MM.1S (cell line): ENCODE data around the gene STX12.

Source experiments
- DNase-seq: peaks from one replicate; pipeline ENCODE4 v3.0.0-alpha.2; 2015
- H2AFZ ChIP-seq: fragments of 300-600 bp; sonication (generic); 2 replicates; pipeline ENCODE4 v1.6.0; 2016; ENCODE audit warnings: antibody characterized with exemption, low read length
- H3F3A ChIP-seq: fragments of 300-600 bp; sonication (generic); 2 replicates; pipeline ENCODE4 v1.6.1; 2016; ENCODE audit warnings: mild to moderate bottlenecking, antibody characterized with exemption, low read length, moderate library complexity, mixed read lengths; ENCODE audit not compliant: insufficient read depth
- H3K27ac ChIP-seq: fragments of 300-600 bp; sonication (generic); 2 replicates; pipeline ENCODE4 v1.5.1; 2016; ENCODE audit warnings: mild to moderate bottlenecking, low read length
- H3K27me3 ChIP-seq: fragments of 300-600 bp; sonication (generic); replicated peaks from 2 replicates; pipeline ENCODE4 v1.6.0; 2016; ENCODE audit warnings: low read length; ENCODE audit not compliant: insufficient read depth
- H3K36me3 ChIP-seq: fragments of 300-600 bp; sonication (generic); replicated peaks from 2 replicates; pipeline ENCODE4 v1.6.1; 2016; ENCODE audit warnings: mild to moderate bottlenecking, low read length, mixed read lengths; ENCODE audit not compliant: insufficient read depth
- H3K4me1 ChIP-seq: fragments of 300-600 bp; sonication (generic); 2 replicates; pipeline ENCODE4 v1.6.1; 2016; ENCODE audit warnings: low read length, mixed read lengths
- H3K4me2 ChIP-seq: fragments of 300-600 bp; sonication (generic); 2 replicates; pipeline ENCODE4 v1.6.0; 2016; ENCODE audit warnings: low read depth, low read length
- H3K4me3 ChIP-seq: fragments of 300-600 bp; sonication (generic); 2 replicates; pipeline ENCODE4 v1.5.1; 2016; ENCODE audit warnings: low read length, mixed read lengths
- H3K79me2 ChIP-seq: fragments of 300-600 bp; sonication (generic); 2 replicates; pipeline ENCODE4 v1.6.1; 2016; ENCODE audit warnings: mixed run types, low read length, mixed read lengths
- H3K9ac ChIP-seq: fragments of 300-600 bp; sonication (generic); 2 replicates; pipeline ENCODE4 v1.6.1; 2016; ENCODE audit warnings: low read length, mixed read lengths
- H3K9me2 ChIP-seq: fragments of 300-600 bp; sonication (generic); replicated peaks from 2 replicates; pipeline ENCODE4 v1.6.1; 2016; ENCODE audit warnings: mild to moderate bottlenecking, low read length, mixed read lengths; ENCODE audit not compliant: insufficient read depth
- H3K9me3 ChIP-seq: fragments of 300-600 bp; sonication (generic); replicated peaks from 2 replicates; pipeline ENCODE4 v1.6.1; 2016; ENCODE audit warnings: mild to moderate bottlenecking, low read length, mixed read lengths; ENCODE audit not compliant: insufficient read depth
- H4K20me1 ChIP-seq: fragments of 300-600 bp; sonication (generic); 2 replicates; pipeline ENCODE4 v1.6.1; 2016; ENCODE audit warnings: mild to moderate bottlenecking, low read length, moderate library complexity, mixed read lengths; ENCODE audit not compliant: insufficient read depth
- CTCF ChIP-seq: fragments of 300-600 bp; sonication (generic); IDR thresholded peaks from 2 replicates; pipeline ENCODE4 v1.5.1; 2016; ENCODE audit warnings: antibody characterized with exemption, low read length, mixed read lengths
- EZH2 ChIP-seq: fragments of 300-600 bp; sonication (generic); optimal IDR thresholded peaks from 2 replicates; pipeline ENCODE3; 2017; ENCODE audit warnings: low read depth, mild to moderate bottlenecking, antibody characterized with exemption, low read length, mixed read lengths
- EZH2phosphoT487 ChIP-seq: fragments of 300-600 bp; sonication (generic); IDR thresholded peaks from 2 replicates; pipeline ENCODE4 v1.6.1; 2018; ENCODE audit warnings: antibody characterized with exemption, low read length

STX12 gene

GRCh38 chr1:27872802-27873551 lies 100.0 kb downstream of the STX12 start:
- no peaks in the 10 kb centered on the region for H3F3A ChIP-seq
- H3K27me3 ChIP-seq: no peaks in the 10 kb centered on the region
- DNase-seq: no peak
- peak overlapping the region; percentile 100 for H3K4me2 ChIP-seq
- H3K9me2 ChIP-seq: no peaks in the 10 kb centered on the region
- H3K4me1 ChIP-seq: peaks cover 11% of the 10 kb centered on the region
- no peaks in the 10 kb centered on the region for H3K36me3 ChIP-seq
- H3K4me3 ChIP-seq: peak overlapping the region; percentile 91
- TF ChIP-seq EZH2phosphoT487: no peak
- TF ChIP-seq CTCF: no peak
- TF ChIP-seq EZH2: no peak
- H3K79me2 ChIP-seq: no peaks in the 10 kb centered on the region
- peak overlapping the region; percentile 99 for H2AFZ ChIP-seq
- H3K9me3 ChIP-seq: no peaks in the 10 kb centered on the region
- peak overlapping the region; percentile 66 for H3K9ac ChIP-seq
- no peak overlapping the region for H3K27ac ChIP-seq
- H4K20me1 ChIP-seq: no peaks in the 10 kb centered on the region

GRCh38 chr1:27873671-27874384 lies 100.8 kb downstream of the STX12 start:
- Histone ChIP-seq H2AFZ (no peak overlapping the region), H3K79me2 (no peaks in the 10 kb centered on the region), H3K4me2 (0 out of 2 replicates have a peak overlapping the region, but pooled peaks have one; percentile 100), H3K36me3 (no peaks in the 10 kb centered on the region), H3K27ac (no peak overlapping the region), H4K20me1 (no peaks in the 10 kb centered on the region), H3K9ac (no peak overlapping the region), H3F3A (no peaks in the 10 kb centered on the region), H3K9me2 (no peaks in the 10 kb centered on the region), H3K4me3 (no peak overlapping the region), H3K27me3 (no peaks in the 10 kb centered on the region), H3K4me1 (peaks cover 10% of the 10 kb centered on the region), H3K9me3 (no peaks in the 10 kb centered on the region)
- no peak for DNase-seq
- TF ChIP-seq EZH2phosphoT487: no peak
- TF ChIP-seq EZH2: no peak
- no peak for TF ChIP-seq CTCF
